SK-N-MC (cell line): ENCODE measurements around the gene HSPA1B.
"Not testable (repeated sequence)": the region's sequence is repeated elsewhere in the genome, so short reads cannot be mapped to it uniquely, and the experiment has no call there.

Source experiments
- DNase-seq: peaks from one replicate; pipeline ENCODE4 v3.0.0-alpha.2; 2011; ENCODE audit warnings: low read depth, low spot score
- H3K27ac ChIP-seq: fragments of 200-600 bp; sonication (generic); 2 replicates; pipeline ENCODE4 v1.5.1; 2016; ENCODE audit warnings: mixed run types
- H3K36me3 ChIP-seq: fragments of 200-600 bp; sonication (generic); 2 replicates; pipeline ENCODE4 v1.6.1; 2017; ENCODE audit warnings: antibody characterized with exemption, low read length, mixed read lengths; ENCODE audit not compliant: insufficient read depth
- H3K4me3 ChIP-seq: fragments of 200-600 bp; sonication (generic); 2 replicates; pipeline ENCODE4 v1.5.1; 2016
- H3K9ac ChIP-seq: fragments of 200-600 bp; sonication (generic); 2 replicates; pipeline ENCODE4 v1.8.0; 2017; ENCODE audit warnings: mixed run types, mixed read lengths; ENCODE audit not compliant: insufficient read length
- H3K9me3 ChIP-seq: fragments of 200-600 bp; sonication (generic); 2 replicates; pipeline ENCODE4 v1.6.1; 2017; ENCODE audit warnings: low read depth, mild to moderate bottlenecking, antibody characterized with exemption, low read length, moderate library complexity, mixed read lengths
- EZH2 ChIP-seq: fragments of 200-600 bp; sonication (generic); IDR thresholded peaks from one replicate; pipeline ENCODE4 v1.6.1; 2017; ENCODE audit warnings: antibody characterized with exemption
- FOXP2 ChIP-seq: optimal IDR thresholded peaks from 2 replicates; pipeline ENCODE3; 2011; ENCODE audit warnings: mild to moderate bottlenecking, moderate library complexity; ENCODE audit not compliant: insufficient read depth; ENCODE audit errors: extremely low read length, control extremely low read depth
- POLR2AphosphoS5 ChIP-seq: IDR thresholded peaks from 2 replicates; pipeline ENCODE4 v1.6.1; 2012; ENCODE audit warnings: mild to moderate bottlenecking, low read depth, low read length, borderline replicate concordance

The HSPA1B gene

DNA sequence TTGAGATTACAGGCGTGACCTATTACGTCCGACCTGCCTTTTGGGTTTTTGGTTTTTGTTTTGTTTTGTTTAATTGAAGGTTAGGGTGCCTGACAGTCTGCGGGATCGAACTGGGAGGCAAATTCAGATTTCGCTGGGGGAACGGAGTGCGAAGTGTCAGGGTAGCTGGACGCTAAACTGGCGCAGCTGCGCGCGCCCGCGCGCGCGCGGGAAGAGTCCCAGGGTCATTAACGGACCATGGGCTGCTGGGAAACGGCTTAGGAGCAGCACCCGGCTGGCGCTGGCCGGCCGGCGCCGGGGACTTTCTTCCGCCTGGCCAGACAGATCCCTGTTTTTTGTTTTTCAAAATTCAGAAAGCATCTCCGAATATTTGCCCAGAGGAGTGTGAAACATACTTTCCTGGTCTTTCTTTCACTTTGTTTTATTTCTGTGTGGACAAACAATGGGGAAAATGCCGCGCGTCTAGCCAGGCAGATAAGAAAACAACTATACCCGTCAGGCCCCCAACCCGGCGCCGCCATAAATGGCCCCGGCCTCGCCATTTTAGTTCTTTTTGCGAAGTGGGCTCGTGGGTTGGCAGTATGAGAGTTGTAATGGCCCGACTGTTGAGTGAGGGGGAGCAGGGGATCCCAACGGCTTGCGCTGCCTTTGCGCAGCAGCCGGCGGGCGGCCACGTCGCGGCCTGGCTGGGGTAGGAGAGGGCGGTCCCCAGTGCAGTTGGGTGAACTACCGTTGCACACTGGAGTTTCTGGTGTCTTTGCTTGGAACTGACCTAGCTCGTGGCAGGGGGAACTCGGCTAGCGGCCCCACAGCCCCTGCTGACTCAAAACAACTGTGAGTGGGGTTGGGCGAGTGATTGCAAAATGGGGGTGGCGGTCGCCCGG is 7.1 kb downstream of the HSPA1B start:
- TF ChIP-seq POLR2AphosphoS5 (peak; percentile 100), FOXP2 (no peak), EZH2 (no peak)
- Histone ChIP-seq H3K36me3 (peaks cover 39% of the 10 kb centered on the region), H3K9me3 (no peaks in the 10 kb centered on the region), H3K4me3 (peak overlapping the region; percentile 88), H3K9ac (peak overlapping the region; percentile 94), H3K27ac (peak overlapping the region; percentile 98)
- DNase-seq, result no peak

DNA sequence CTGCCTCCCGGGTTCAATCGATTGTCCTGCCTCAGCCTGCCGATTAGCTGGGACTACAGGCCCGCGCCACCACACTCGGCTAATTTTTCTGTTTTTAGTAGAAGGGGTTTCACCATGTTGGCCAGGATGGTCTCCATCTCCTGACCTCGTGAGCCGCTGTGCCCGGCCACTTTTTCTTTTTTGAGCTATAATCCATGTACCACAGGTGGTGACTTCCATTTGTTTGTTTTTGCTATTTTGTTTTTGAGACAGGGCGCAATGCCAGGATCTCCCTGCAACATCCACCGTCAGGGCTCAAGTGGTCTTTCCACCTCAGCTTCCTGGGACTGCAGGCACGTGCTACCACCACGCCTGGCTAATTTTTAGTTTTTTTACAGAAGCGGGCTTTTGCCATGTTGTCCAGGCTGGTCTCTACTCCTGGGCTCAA is 8.5 kb downstream of the HSPA1B start:
- peak; percentile 8; the same call in 1 of the 2 replicates for TF ChIP-seq POLR2AphosphoS5
- no peak for TF ChIP-seq FOXP2
- no peak for TF ChIP-seq EZH2
- H3K36me3 ChIP-seq, result peaks cover 53% of the 10 kb centered on the region
- H3K4me3 ChIP-seq, result peak overlapping the region; percentile 88
- no peaks in the 10 kb centered on the region for H3K9me3 ChIP-seq
- peak overlapping the region; percentile 98 for H3K27ac ChIP-seq
- no peak for DNase-seq
- peak overlapping the region; percentile 94 for H3K9ac ChIP-seq

DNA sequence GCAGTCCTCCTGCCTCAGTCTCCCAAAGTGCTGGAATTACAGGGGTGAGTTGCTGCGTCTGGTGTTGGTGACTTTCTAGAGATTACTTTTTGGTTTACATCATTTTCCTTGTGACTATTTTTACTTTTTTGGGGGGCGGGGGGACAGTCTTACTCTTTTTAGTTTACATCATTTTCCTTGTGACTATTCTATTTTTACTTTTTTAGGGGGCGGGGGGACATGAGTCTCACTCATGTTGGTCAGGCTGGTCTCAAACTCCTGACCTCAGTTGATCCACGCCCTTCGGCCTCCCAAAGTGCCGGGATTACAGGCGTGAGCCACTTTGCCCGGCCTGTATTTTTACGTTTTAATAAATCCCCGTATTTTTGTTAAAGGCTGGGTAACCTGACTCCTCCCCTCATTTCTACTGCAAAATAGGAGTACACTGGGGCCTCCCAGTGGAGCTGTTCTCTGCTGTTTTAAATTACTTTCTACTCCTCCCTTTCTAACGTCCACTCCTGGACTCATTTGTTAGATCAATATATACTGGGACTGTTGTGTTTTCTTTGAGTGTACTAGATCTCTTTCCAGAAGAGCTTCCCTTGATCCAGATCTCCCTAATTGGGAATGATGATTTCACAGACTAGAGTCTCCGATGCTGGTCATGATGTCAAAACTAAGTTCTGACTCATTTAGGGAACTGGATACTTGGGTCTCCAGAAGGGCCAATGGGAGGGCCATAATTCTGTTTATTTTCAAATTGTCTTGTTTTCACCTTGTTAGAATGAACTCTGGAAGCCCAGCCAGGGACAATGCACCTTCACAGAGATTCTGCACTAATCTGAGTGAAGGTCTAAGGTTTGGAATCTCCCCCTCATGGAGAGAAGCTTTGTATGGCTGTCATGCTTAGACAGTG is 9.2 kb downstream of the HSPA1B start:
- Histone ChIP-seq H3K9me3 (no peaks in the 10 kb centered on the region), H3K36me3 (peaks cover 58% of the 10 kb centered on the region), H3K4me3 (peak overlapping the region; percentile 88), H3K9ac (peak overlapping the region; percentile 94), H3K27ac (peak overlapping the region; percentile 98)
- no peak for TF ChIP-seq EZH2
- no peak for TF ChIP-seq POLR2AphosphoS5
- no peak for TF ChIP-seq FOXP2
- no peak for DNase-seq

DNA sequence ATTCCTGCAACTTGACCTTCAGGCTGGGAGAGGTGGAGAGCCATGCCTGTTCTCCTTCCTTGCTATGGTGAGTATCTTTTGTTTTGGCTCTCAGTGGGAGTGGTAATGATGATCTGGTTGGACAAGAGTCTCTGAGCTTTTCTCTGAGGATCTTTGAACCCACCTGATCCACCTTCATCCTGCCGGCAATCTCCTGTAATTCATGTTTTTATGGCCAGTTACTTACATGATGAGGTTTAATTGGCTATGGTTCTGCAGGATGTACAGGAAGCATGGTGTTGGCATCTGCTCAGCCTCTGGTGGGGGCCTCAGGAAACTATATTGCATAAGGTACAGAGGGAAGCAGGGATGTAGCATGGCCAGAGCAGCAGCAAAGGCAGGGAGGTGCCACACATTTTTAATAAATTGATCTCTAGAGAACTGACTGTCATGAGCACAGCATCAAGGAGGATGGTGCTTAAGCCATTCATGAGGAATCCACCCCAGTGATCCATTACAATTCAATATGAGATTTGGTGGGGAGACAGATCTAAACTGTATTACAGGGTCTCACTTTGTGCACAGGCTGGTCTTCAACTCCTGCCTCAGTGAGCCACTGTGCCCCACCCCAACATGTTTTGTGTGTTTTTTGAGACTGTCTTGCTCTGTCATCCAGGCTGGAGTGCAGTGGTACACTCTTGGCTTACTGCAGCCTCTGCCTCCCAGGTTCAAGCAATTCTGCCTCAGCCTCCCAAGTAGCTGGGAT is 10.0 kb downstream of the HSPA1B start:
- DNase-seq, result no peak
- Histone ChIP-seq H3K4me3 (peak overlapping the region; percentile 88), H3K27ac (peak overlapping the region; percentile 98), H3K9ac (peak overlapping the region; percentile 94), H3K9me3 (no peaks in the 10 kb centered on the region), H3K36me3 (peaks cover 58% of the 10 kb centered on the region)
- TF ChIP-seq POLR2AphosphoS5 (peak; percentile 45; the same call in 1 of the 2 replicates), FOXP2 (no peak), EZH2 (no peak)

DNA sequence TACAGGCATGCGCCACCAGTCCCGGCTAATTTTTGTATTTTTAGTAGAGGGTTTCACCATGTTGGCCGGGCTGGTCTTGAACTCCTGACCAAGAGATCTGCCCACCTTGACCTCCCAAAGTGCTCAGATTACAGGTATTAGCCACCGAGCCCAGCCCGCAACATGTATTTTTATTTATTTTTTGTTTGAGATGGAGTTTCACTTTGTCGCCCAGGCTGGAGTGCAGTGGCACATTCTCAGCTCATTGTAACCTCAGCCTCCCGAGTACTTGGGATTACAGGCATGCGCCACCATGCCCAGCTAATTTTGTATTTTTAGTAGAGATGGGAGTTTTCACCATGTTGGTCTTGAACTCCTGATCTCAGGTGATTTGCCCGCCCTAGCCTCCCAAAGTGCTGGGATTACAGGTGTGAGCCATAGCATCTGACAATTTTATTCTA is 10.6 kb downstream of the HSPA1B start:
- Histone ChIP-seq H3K27ac (peak overlapping the region; percentile 98), H3K36me3 (peaks cover 58% of the 10 kb centered on the region), H3K9ac (peak overlapping the region; percentile 94), H3K4me3 (peak overlapping the region; percentile 88)
- not testable (repeated sequence) for H3K9me3 ChIP-seq, DNase-seq

DNA sequence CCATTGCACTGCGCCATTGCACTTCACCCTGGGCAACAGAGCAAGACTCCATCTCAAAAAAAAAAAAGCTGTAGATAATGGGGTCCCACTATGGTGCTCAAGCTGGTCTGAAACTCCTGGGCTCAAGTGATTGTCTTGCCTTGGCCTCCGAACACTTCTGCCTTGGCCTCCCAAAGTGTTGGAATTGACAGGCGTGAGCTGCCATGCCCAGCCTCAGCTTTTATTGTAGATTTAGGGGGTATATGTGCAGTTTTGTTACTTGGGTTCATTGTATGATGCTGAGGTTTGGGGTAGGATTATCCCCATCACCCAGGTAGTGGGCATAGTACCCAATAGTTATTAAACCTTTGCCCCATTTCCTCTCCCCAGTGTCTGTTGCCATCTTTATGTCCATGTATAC is 11.4 kb downstream of the HSPA1B start:
- Histone ChIP-seq H3K9me3 (no peaks in the 10 kb centered on the region), H3K27ac (peak overlapping the region; percentile 86), H3K9ac (no peak overlapping the region), H3K4me3 (peak overlapping the region; percentile 88), H3K36me3 (peaks cover 58% of the 10 kb centered on the region)
- DNase-seq, result no peak
- TF ChIP-seq FOXP2 (no peak), POLR2AphosphoS5 (no peak), EZH2 (no peak)

DNA sequence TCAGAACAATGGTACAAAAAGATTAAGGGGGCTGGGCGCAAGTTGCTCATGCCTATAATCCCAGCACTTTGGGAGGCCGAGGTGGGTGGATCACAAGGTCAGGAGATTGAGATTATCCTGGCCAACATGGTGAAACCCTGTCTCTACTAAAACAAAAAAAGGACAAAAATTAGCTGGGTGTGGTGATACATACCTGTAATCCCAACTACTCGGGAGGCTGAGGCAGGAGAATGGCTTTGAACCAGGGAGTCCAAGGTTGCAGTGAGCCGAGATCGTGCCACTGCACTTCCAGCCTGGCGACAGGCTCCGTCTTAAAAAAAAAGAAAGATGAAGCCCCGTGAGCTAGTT is 12.2 kb downstream of the HSPA1B start:
- Histone ChIP-seq H3K4me3 (peak overlapping the region; percentile 88), H3K36me3 (peaks cover 58% of the 10 kb centered on the region), H3K27ac (peak overlapping the region; percentile 86)
- not testable (repeated sequence) for H3K9ac ChIP-seq, H3K9me3 ChIP-seq, DNase-seq

DNA sequence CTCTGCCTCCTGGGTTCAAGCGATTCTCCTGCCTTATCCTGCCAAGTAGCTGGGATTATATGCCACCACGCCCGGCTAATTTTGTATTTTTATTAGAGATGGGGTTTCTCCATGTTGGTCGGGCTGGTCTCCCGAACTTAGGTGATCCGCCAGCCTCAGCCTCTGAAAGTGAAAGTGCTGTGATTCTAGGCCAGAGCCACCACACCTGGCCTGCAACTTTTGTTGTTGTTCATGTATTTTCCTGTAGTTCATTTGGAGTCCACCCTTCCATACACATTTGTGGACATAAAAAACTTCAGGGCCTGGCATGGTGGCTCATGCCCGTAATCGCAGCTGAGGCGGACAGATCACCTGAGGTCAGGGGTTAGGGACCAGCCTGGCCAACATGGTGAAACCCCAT is 14.5 kb downstream of the HSPA1B start:
- H3K27ac ChIP-seq, result no peak overlapping the region
- DNase-seq, result no peak
- TF ChIP-seq POLR2AphosphoS5 (0 out of 2 replicates have a peak, but pooled peaks have one; percentile 4), FOXP2 (no peak)
- H3K9ac ChIP-seq, result no peak overlapping the region
- H3K9me3 ChIP-seq, result no peaks in the 10 kb centered on the region
- H3K36me3 ChIP-seq, result peaks cover 44% of the 10 kb centered on the region
- H3K4me3 ChIP-seq, result no peak overlapping the region
